Naive thymus-derived CD4-positive, alpha-beta T cell (primary cell): Measurements from ENCODE around the gene CRACR2B. TPM values are rescaled to one million over a fixed set of nuclear protein-coding genes. Genes with fewer than 3 reads are reported as not detected.
A peak's percentile ranks its signal among the peaks of the same experiment; 100 is the strongest.

Source experiments
- ATAC-seq: fragments of 150-1000 bp; cut with Tn5 transposase; 2 replicates; pipeline ENCODE4 v1.10.0; 2021; ENCODE audit warnings: mild to moderate bottlenecking, moderate library complexity
- CTCF ChIA-PET: fragments of 350-600 bp; sonication (Branson Sonifier 250); formaldehyde crosslinking; loops from one replicate; lab custom pipeline; 2021; ENCODE audit warnings: antibody characterized with exemption; lab: Charles Lee
- POLR2A ChIA-PET: fragments of 350-600 bp; sonication (Branson Sonifier 250); formaldehyde crosslinking; loops from one replicate; lab custom pipeline; 2021; ENCODE audit warnings: antibody characterized with exemption, inconsistent platforms; lab: Charles Lee
- DNase-seq, 9 donors: peaks; one replicate each; pipeline versions ENCODE4 v3.0.0 to v3.0.0-alpha.2; 2020 to 2022; ENCODE audit warnings: mixed read lengths in 1 of 9
- H3K27ac ChIP-seq: one replicate; pipeline ENCODE4 v1.7.0; 2013; ENCODE audit warnings: mild to moderate bottlenecking, low read depth, low read length, moderate library complexity
- H3K27me3 ChIP-seq, 2 donors: one replicate each; pipeline ENCODE4 v1.7.0; 2013; ENCODE audit warnings: low read length in 2 of 2, mild to moderate bottlenecking in 2 of 2, moderate library complexity in 2 of 2; ENCODE audit not compliant: control insufficient read depth in 2 of 2, insufficient read depth in 2 of 2
- H3K36me3 ChIP-seq, 3 experiments: 1 replicate in 2 of 3; 2 replicates in 1 of 3; pipeline ENCODE4 v1.7.0; 2013; ENCODE audit warnings: low read length in 3 of 3, mild to moderate bottlenecking in 3 of 3, moderate library complexity in 1 of 3; ENCODE audit not compliant: insufficient read depth in 3 of 3, control insufficient read depth in 2 of 3
- H3K4me1 ChIP-seq, 2 donors: one replicate each; pipeline ENCODE4 v1.7.0; 2013; ENCODE audit warnings: low read length in 2 of 2, mild to moderate bottlenecking in 2 of 2, moderate library complexity in 1 of 2; ENCODE audit not compliant: control insufficient read depth in 2 of 2, insufficient read depth in 2 of 2
- H3K4me3 ChIP-seq: 2 replicates; pipeline ENCODE4 v1.7.0; 2013; ENCODE audit warnings: mild to moderate bottlenecking, low read length
- H3K9me3 ChIP-seq, 3 experiments: 1 replicate in 2 of 3; 2 replicates in 1 of 3; pipeline ENCODE4 v1.7.0; 2013; ENCODE audit warnings: low read length in 3 of 3; ENCODE audit not compliant: control insufficient read depth in 2 of 3
- H3K27ac Mint-ChIP-seq, 9 donors: one replicate each; pipeline ENCODE4 v1.8.0; 2020 to 2022; ENCODE audit warnings: mixed read lengths in 9 of 9, mild to moderate bottlenecking in 8 of 9, moderate library complexity in 5 of 9, inconsistent platforms in 2 of 9
- H3K27me3 Mint-ChIP-seq, 5 donors: one replicate each; pipeline ENCODE4 v1.8.0; 2021 to 2022; ENCODE audit warnings: mixed read lengths in 5 of 5, mild to moderate bottlenecking in 1 of 5
- H3K36me3 Mint-ChIP-seq, 5 donors: one replicate each; pipeline ENCODE4 v1.8.0; 2020 to 2022; ENCODE audit warnings: mixed read lengths in 5 of 5, mild to moderate bottlenecking in 3 of 5, inconsistent platforms in 1 of 5
- H3K4me1 Mint-ChIP-seq, 7 donors: one replicate each; pipeline ENCODE4 v1.8.0; 2020 to 2022; ENCODE audit warnings: mixed read lengths in 7 of 7, mild to moderate bottlenecking in 3 of 7, inconsistent platforms in 1 of 7
- H3K4me3 Mint-ChIP-seq, 10 donors: one replicate each; pipeline ENCODE4 v1.8.0; 2020 to 2022; ENCODE audit warnings: mild to moderate bottlenecking in 10 of 10, mixed read lengths in 10 of 10, moderate library complexity in 6 of 10, inconsistent platforms in 2 of 10
- H3K9me3 Mint-ChIP-seq, 11 donors: one replicate each; pipeline ENCODE4 v1.8.0; 2020 to 2022; ENCODE audit warnings: mixed read lengths in 11 of 11, mild to moderate bottlenecking in 4 of 11, inconsistent platforms in 1 of 11, moderate library complexity in 1 of 11
- intact Hi-C, 2 donors: fragments of 100-400 bp; cut with micrococcal nuclease; formaldehyde crosslinking; loops; one replicate each; pipeline ENCODE4 v1.15.1; 2023
- polyA plus RNA-seq, 2 donors: library from polyadenylated mRNA; unstranded; fragments of 300-500 nt; fragmentation: Illumina TruSeq; gene quantifications; one replicate each; pipeline ENCODE4 v1.2.3, GENCODE V29; 2021
- total RNA-seq, 6 experiments: library from RNA in 5 of 6; stranded (reverse) in 5 of 6; gene quantifications; 1 replicate in 5 of 6; 2 replicates in 1 of 6; pipeline ENCODE4 v1.2.3 and lab custom pipeline; 2021 to 2026

Gene CRACR2B
- total RNA-seq (1 to 10 TPM in 3 of 5 experiments, under 1 TPM in 1, not detected in 1; 0.62 to 3.9 (median 2.0) TPM), polyA plus RNA-seq (not detected), total RNA-seq (lab: John Stamatoyannopoulos, UW) (0.40 reads per million)

GRCh38 chr11:827897-828192 is at the start of gene CRACR2B:
TSS of gene CRACR2B (plus strand) at chr11:827919. CDS start at chr11:828608, 689 bp downstream.
- H3K4me3 ChIP-seq = peak within 1 kb of the TSS; percentile 37
- no peak for DNase-seq
- H3K9me3 ChIP-seq = no peaks in the 10 kb centered on the region
- ChIA-PET POLR2A (interaction anchor here (0.7 to 7.8 kb wide), 4 partner anchors 9 to 51 kb away, joined by 3 to 79 read pairs (median 20); partner anchors contain the start of genes PNPLA2, POLR2L and TSPAN4), CTCF (no interaction called here)
- Mint-ChIP-seq H3K27ac (no peak within 1 kb of the TSS), H3K36me3 (peaks cover 0 to 9% (median 3%) of the 10 kb centered on the region in 5 donors), H3K4me3 (peak within 1 kb of the TSS; percentile 64 to 83 (median 76)), H3K9me3 (peaks cover 0 to 3% (median 0%) of the 10 kb centered on the region in 11 donors), H3K4me1 (peaks cover 0 to 29% (median 25%) of the 10 kb centered on the region in 7 donors), H3K27me3 (peaks cover 14 to 45% (median 20%) of the 10 kb centered on the region in 5 donors)
- no peak within 1 kb of the TSS for H3K27ac ChIP-seq
- H3K27me3 ChIP-seq = peaks cover 0 to 11% of the 10 kb centered on the region in 2 donors
- H3K4me1 ChIP-seq = peaks cover 16 to 47% of the 10 kb centered on the region in 2 donors
- no peak for ATAC-seq
- intact Hi-C loops = loop anchor here in 1 of 2 donors (2.0 kb wide), 1 partner anchor 15 kb away; the partner anchor contains the start of genes POLR2L and TSPAN4
- H3K36me3 ChIP-seq = peaks cover 0 to 24% (median 0%) of the 10 kb centered on the region in 3 experiments

GRCh38 chr11:778976-779954 is 48.5 kb upstream of the CRACR2B start:
- Mint-ChIP-seq H3K27me3 (no peaks in the 10 kb centered on the region), H3K36me3 (no peaks in the 10 kb centered on the region), H3K4me1 (peaks cover 11 to 32% (median 22%) of the 10 kb centered on the region in 7 donors), H3K27ac (peak overlapping the region in 3 of 9 donors; percentile 33 to 37 (median 33)), H3K4me3 (peak overlapping the region; percentile 9 to 91 (median 50)), H3K9me3 (no peaks in the 10 kb centered on the region)
- Histone ChIP-seq H3K27ac (no peak overlapping the region), H3K4me3 (no peak overlapping the region), H3K27me3 (no peaks in the 10 kb centered on the region), H3K9me3 (no peaks in the 10 kb centered on the region), H3K36me3 (peaks cover 0 to 4% (median 0%) of the 10 kb centered on the region in 3 experiments), H3K4me1 (peaks cover 12 to 14% of the 10 kb centered on the region in 2 donors)
- ATAC-seq (no peak), DNase-seq (no peak)
- ChIA-PET CTCF (interaction anchor here (0.6 kb wide), 1 partner anchor 39 kb away, joined by 4 read pairs; no protein-coding TSS in a partner anchor), POLR2A (interaction anchor here (0.7 to 3.0 kb wide), 4 partner anchors 11 to 141 kb away, joined by 3 to 18 read pairs (median 4); partner anchors contain the start of gene CEND1)
- intact Hi-C loops = no loop called here

- H3K9me3 Mint-ChIP-seq = no peaks in the 10 kb centered on the region
- Histone ChIP-seq H3K4me1 (peaks cover 12 to 14% of the 10 kb centered on the region in 2 donors), H3K27ac (no peak overlapping the region), H3K9me3 (no peaks in the 10 kb centered on the region), H3K36me3 (peaks cover 0 to 4% (median 0%) of the 10 kb centered on the region in 3 experiments), H3K27me3 (no peaks in the 10 kb centered on the region), H3K4me3 (no peak overlapping the region)
- H3K27me3 Mint-ChIP-seq = no peaks in the 10 kb centered on the region
- ChIA-PET CTCF (no interaction called here), POLR2A (interaction anchor here (1.4 to 3.0 kb wide), 2 partner anchors 11 to 16 kb away, joined by 3 to 18 read pairs; no protein-coding TSS in a partner anchor)
- DNase-seq = no peak
- ATAC-seq = no peak
- no peaks in the 10 kb centered on the region for H3K36me3 Mint-ChIP-seq
- peak overlapping the region in 5 of 10 donors; percentile 23 to 73 (median 51) for H3K4me3 Mint-ChIP-seq
- intact Hi-C loops = no loop called here
- H3K27ac Mint-ChIP-seq = peak overlapping the region in 1 of 9 donors; percentile 20
- peaks cover 11 to 28% (median 22%) of the 10 kb centered on the region in 7 donors for H3K4me1 Mint-ChIP-seq
Observed at GRCh38 chr11:779955-780532, 47.7 kb upstream of the CRACR2B start.

GRCh38 chr11:782264-783174 is 45.2 kb upstream of the CRACR2B start:
- DNase-seq (no peak), ATAC-seq (no peak)
- ChIA-PET POLR2A (interaction anchor here (0.9 kb wide), 1 partner anchor 13 kb away, joined by 3 read pairs; no protein-coding TSS in a partner anchor), CTCF (no interaction called here)
- peaks cover 0 to 4% (median 0%) of the 10 kb centered on the region in 3 experiments for H3K36me3 ChIP-seq
- intact Hi-C loops = no loop called here
- H3K27me3 ChIP-seq = no peaks in the 10 kb centered on the region
- Mint-ChIP-seq H3K4me1 (peaks cover 4 to 18% (median 11%) of the 10 kb centered on the region in 7 donors), H3K9me3 (no peaks in the 10 kb centered on the region), H3K27me3 (no peaks in the 10 kb centered on the region), H3K27ac (no peak overlapping the region), H3K4me3 (no peak overlapping the region), H3K36me3 (no peaks in the 10 kb centered on the region)
- peaks cover 4 to 5% of the 10 kb centered on the region in 2 donors for H3K4me1 ChIP-seq
- H3K27ac ChIP-seq = no peak overlapping the region
- H3K9me3 ChIP-seq = no peaks in the 10 kb centered on the region
- no peak overlapping the region for H3K4me3 ChIP-seq

- H3K36me3 Mint-ChIP-seq = no peaks in the 10 kb centered on the region
- intact Hi-C loops = no loop called here
- no peak overlapping the region for H3K27ac Mint-ChIP-seq
- H3K27me3 Mint-ChIP-seq = no peaks in the 10 kb centered on the region
- no peak overlapping the region for H3K4me3 Mint-ChIP-seq
- ATAC-seq (peak; percentile 76), DNase-seq (peak in 1 of 9 donors; percentile 33)
- Histone ChIP-seq H3K9me3 (no peaks in the 10 kb centered on the region), H3K27me3 (no peaks in the 10 kb centered on the region), H3K4me3 (no peak overlapping the region), H3K27ac (no peak overlapping the region), H3K36me3 (peaks cover 0 to 4% (median 0%) of the 10 kb centered on the region in 3 experiments), H3K4me1 (no peaks in the 10 kb centered on the region)
- H3K9me3 Mint-ChIP-seq = no peaks in the 10 kb centered on the region
- ChIA-PET CTCF (no interaction called here), POLR2A (no interaction called here)
- H3K4me1 Mint-ChIP-seq = peaks cover 4 to 21% (median 13%) of the 10 kb centered on the region in 7 donors
Observed at GRCh38 chr11:783581-784015, 44.1 kb upstream of the CRACR2B start.
